ENCODE data around the gene XPC. TPM values are rescaled to one million over a fixed set of nuclear protein-coding genes. Genes with fewer than 3 reads are reported as not detected.

XPC gene
- total RNA-seq, 1 donor from 2014 or later = 40.1 TPM

GRCh38 chr3:14211621-14212020, 33.2 kb upstream of the XPC start:
- H3K27me3 Mint-ChIP-seq = no peaks in the 10 kb centered on the region
- TF ChIP-seq, protein P1, sequence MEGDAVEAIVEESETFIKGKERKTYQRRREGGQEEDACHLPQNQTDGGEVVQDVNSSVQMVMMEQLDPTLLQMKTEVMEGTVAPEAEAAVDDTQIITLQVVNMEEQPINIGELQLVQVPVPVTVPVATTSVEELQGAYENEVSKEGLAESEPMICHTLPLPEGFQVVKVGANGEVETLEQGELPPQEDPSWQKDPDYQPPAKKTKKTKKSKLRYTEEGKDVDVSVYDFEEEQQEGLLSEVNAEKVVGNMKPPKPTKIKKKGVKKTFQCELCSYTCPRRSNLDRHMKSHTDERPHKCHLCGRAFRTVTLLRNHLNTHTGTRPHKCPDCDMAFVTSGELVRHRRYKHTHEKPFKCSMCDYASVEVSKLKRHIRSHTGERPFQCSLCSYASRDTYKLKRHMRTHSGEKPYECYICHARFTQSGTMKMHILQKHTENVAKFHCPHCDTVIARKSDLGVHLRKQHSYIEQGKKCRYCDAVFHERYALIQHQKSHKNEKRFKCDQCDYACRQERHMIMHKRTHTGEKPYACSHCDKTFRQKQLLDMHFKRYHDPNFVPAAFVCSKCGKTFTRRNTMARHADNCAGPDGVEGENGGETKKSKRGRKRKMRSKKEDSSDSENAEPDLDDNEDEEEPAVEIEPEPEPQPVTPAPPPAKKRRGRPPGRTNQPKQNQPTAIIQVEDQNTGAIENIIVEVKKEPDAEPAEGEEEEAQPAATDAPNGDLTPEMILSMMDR (IDR thresholded peaks at IDR 0.05; ENCODE audit: unreplicated experiment) = no peak
- H3K27ac Mint-ChIP-seq = no peak overlapping the region
- H3K4me1 Mint-ChIP-seq (ENCODE audit: low read depth) = peaks cover 3% of the 10 kb centered on the region
- H3K4me3 Mint-ChIP-seq (ENCODE audit: low read depth) = no peak overlapping the region
- no peaks in the 10 kb centered on the region for H3K9me3 Mint-ChIP-seq (ENCODE audit: low read depth)
- DNase-seq (ENCODE audit: low spot score, unreplicated experiment) = no peak
- no peaks in the 10 kb centered on the region for H3K36me3 Mint-ChIP-seq (ENCODE audit: insufficient read depth)

DNA sequence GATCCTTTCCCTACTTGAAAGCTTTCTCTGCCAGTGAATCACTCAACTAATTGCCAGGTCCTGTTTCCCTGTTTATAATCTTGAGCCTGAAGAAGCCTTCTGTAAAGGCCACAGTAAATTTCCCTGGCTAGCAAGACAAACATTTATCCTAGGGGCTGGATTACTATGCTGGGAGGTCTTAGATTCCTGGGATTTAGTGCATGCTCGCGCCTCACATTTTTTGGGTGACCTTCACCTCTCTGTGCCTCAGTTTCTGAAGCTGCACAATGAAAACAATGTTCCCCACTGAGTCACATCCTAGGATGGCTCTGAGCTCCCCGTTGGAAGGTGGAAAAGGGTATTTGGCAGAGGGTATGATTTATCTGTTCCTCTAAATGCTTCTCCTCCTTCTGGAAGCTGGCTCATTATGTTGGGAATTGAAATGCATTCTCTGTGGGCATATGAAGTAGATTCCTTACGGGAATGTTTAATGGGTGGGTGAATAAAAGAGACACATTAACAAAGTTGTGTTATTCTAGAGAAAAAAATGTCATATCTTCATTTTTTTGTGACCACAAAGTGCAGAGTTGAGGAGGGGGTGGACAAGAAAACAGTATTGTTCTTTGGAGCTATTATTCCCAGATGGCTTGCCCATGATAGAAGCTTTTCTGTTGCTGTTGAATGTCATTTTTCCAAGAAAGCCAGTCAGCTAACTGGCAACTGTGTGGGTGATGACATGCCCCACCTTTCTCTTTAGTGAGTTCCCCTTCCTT, 32.6 kb upstream of the XPC start:
- Mint-ChIP-seq H3K4me1 (ENCODE audit: low read depth) (peaks cover 3% of the 10 kb centered on the region), H3K27ac (no peak overlapping the region), H3K27me3 (no peaks in the 10 kb centered on the region), H3K9me3 (ENCODE audit: low read depth) (no peaks in the 10 kb centered on the region), H3K36me3 (ENCODE audit: insufficient read depth) (no peaks in the 10 kb centered on the region), H3K4me3 (ENCODE audit: low read depth) (no peak overlapping the region)
- TF ChIP-seq, protein P1 (IDR thresholded peaks at IDR 0.05; ENCODE audit: unreplicated experiment) = no peak
- no peak for DNase-seq (ENCODE audit: low spot score, unreplicated experiment)

GRCh38 chr3:14210290-14210688, 31.9 kb upstream of the XPC start:
- TF ChIP-seq, protein P1 (IDR thresholded peaks at IDR 0.05; ENCODE audit: unreplicated experiment) = no peak
- Mint-ChIP-seq H3K4me3 (ENCODE audit: low read depth) (no peak overlapping the region), H3K9me3 (ENCODE audit: low read depth) (no peaks in the 10 kb centered on the region), H3K27ac (no peak overlapping the region), H3K27me3 (no peaks in the 10 kb centered on the region), H3K36me3 (ENCODE audit: insufficient read depth) (no peaks in the 10 kb centered on the region), H3K4me1 (ENCODE audit: low read depth) (peaks cover 3% of the 10 kb centered on the region)
- no peak for DNase-seq (ENCODE audit: low spot score, unreplicated experiment)

DNA sequence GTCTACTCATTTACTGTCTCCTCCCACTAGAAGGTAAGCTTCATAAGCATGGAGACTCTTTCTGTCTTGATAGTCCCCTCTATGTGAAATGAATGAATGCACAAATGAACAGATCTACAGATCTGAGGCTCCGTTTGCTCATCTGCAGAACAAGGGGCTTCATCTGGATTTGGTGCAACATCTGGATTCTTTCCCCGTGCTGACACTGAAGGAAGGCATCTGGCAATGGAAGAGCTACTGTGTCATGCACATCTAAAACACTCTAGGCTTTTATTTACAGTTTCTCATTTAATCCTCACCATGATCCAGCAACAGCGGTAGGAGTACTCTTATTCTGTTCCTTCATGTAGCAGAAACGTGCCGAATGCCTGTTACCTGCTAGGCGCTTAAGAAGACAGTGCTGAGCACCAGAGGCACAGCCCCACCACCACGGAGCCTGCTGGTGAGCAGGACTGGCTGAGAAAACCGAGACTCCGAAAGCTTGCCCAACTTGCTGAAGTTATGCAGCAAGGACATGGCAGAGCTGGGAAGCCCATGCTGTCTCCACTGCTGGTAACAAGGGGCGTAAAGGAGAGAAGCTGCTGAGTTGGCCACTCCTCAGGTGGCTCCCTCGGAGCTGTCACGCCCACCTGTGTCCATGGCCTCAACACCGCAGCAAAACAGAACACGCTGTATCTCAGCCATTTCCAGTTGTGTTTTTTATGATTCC, 31.3 kb upstream of the XPC start:
- Mint-ChIP-seq H3K27ac (no peak overlapping the region), H3K4me3 (ENCODE audit: low read depth) (no peak overlapping the region), H3K36me3 (ENCODE audit: insufficient read depth) (no peaks in the 10 kb centered on the region), H3K4me1 (ENCODE audit: low read depth) (peaks cover 3% of the 10 kb centered on the region), H3K9me3 (ENCODE audit: low read depth) (no peaks in the 10 kb centered on the region), H3K27me3 (no peaks in the 10 kb centered on the region)
- no peak for DNase-seq (ENCODE audit: low spot score, unreplicated experiment)
- TF ChIP-seq, protein P1 (IDR thresholded peaks at IDR 0.05; ENCODE audit: unreplicated experiment) = no peak

DNA sequence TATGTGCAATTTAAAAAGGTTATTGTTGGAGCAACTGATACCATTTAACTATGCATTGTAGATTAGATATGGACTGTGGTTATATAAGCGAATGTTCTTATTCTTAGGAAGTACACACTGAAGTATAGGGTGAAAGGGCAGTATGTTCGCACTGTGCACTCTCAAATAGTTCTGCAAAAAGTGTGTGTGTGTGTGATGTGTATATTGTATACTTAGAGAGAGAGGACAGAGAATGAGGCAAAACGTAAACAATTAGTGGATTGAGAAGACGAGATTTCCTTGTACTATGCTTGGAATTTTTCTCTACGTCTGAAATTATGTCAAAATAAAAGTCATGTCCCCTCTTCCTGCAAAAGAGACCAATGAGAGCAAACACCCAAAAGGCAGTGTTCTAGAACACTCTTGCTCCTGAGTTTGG, 30.6 kb upstream of the XPC start:
- Mint-ChIP-seq H3K4me1 (ENCODE audit: low read depth) (peaks cover 3% of the 10 kb centered on the region), H3K27ac (no peak overlapping the region), H3K36me3 (ENCODE audit: insufficient read depth) (no peaks in the 10 kb centered on the region), H3K9me3 (ENCODE audit: low read depth) (no peaks in the 10 kb centered on the region), H3K27me3 (no peaks in the 10 kb centered on the region), H3K4me3 (ENCODE audit: low read depth) (no peak overlapping the region)
- DNase-seq (ENCODE audit: low spot score, unreplicated experiment) = no peak
- TF ChIP-seq, protein P1 (IDR thresholded peaks at IDR 0.05; ENCODE audit: unreplicated experiment) = no peak

Measured in progenitor cell of endocrine pancreas (in vitro differentiated cells).